Epidermal melanocyte (primary cell): ENCODE results near the gene NLRC5.
A peak's percentile ranks its signal among the peaks of the same experiment; 100 is the strongest.
"Not testable (repeated sequence)": the region's sequence is repeated elsewhere in the genome, so short reads cannot be mapped to it uniquely, and the experiment has no call there.

Source experiments
- DNase-seq: peaks from one replicate; pipeline ENCODE4 v3.0.0; 2011; ENCODE audit warnings: low spot score; ENCODE audit not compliant: insufficient read length

Gene NLRC5

DNA sequence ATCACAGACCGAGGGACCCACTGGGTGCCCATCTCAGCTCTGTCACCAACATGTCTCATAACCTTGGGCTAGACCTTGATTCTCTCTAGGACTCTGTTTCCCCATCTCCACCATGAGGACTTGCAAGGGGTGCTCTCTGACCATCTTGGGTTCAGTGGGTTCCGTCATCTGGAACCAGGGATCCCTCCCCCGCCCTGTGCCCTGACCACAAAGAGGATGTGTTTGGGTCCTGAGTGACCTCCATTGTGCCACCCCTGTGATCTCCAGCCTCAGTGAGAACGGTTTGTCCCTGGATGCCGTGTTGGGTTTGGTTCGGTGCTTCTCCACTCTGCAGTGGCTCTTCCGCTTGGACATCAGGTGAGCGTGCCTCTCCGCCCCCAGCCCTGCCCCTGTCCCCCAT, 53.9 kb downstream of the NLRC5 start:
- no peak for DNase-seq

DNA sequence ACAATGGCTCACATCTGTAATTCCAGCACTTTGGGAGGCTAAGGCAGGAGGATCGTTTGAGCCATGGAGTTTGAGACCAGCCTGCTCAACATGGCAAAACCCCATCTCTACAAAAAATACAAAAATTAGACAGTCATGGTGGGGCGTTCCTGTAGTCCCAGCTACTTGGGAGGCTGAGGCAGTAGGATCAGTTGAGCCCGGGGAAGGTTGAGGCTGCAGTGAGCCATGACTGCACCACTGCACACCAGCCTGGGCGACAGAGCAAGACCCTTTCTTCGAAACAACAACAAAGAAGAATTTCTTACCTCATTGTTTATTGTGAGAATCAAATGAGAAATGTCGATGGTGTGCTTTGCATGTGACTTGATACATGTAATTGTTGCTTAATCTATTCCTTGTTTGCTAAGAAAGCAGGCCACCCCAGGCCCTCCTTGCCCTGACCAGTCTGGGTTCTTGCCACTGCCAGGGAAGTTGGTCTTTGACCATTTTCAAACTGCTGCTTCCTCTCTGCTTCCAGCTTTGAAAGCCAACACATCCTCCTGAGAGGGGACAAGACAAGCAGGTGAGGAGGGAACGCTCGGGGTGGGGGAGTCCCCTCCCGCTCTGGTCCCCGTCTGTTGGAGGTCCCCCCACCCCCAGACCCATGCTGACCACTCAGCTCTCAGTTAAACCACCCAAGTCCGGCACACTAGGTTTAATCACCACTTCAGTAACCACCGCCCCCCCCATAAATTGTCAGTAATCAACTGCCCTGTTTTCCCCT, 55.8 kb downstream of the NLRC5 start:
- no peak for DNase-seq

DNA sequence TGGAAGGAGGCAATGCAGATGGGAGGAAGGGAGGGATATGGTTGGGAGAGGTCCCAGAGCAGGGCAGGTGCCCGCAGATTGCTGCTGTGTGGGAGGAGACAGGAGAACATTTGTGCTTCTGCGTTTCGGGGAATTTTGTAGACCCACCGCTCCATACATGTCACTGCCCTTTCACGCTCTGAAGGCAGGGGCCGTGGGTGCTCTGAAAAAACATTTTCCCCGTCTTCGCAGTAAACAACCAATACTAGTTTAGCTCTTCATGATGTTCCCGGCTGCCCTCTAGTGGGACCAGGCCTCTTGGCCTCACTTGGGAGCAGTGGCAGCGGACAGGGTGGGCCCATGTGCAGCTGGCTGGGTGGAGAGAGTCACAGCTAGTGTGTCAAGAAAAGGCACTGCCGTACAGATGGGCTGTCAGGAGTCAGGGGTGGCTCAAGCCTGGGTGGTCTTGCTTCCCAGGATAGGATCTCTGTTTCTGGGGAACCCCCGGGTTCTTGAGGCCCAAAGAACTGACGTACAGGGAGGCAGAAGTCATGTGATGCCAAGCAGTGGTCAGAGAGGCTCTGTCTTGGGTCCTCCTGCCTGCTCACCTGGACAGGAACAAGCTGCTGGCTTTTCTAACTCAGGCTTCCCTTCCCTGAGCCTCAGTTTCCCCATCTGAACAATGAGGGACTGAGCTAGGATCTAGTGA, 56.5 kb downstream of the NLRC5 start:
- peak; percentile 57 for DNase-seq

GRCh38 chr16:57048095-57048494, 58.7 kb downstream of the NLRC5 start:
- DNase-seq, result no peak

DNA sequence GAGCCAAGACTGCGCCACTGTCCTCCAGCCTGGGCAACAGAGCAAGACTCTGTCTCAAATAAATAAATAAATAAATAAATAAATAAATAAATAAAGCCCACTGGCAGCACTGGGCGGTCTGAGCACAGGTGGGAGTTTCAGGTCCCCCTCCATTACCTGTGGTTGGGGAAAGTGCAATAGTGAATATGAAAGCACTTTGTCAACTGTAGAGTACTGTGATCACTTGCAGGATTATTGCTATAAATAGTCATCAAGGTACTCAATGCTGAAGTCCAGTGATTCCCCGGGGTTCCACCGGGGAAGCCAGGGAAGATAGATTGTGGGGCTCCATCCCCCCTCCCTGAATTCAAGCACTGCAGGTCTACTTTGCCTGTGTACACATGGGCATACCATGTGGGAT, 60.3 kb downstream of the NLRC5 start:
- DNase-seq, result no peak

DNA sequence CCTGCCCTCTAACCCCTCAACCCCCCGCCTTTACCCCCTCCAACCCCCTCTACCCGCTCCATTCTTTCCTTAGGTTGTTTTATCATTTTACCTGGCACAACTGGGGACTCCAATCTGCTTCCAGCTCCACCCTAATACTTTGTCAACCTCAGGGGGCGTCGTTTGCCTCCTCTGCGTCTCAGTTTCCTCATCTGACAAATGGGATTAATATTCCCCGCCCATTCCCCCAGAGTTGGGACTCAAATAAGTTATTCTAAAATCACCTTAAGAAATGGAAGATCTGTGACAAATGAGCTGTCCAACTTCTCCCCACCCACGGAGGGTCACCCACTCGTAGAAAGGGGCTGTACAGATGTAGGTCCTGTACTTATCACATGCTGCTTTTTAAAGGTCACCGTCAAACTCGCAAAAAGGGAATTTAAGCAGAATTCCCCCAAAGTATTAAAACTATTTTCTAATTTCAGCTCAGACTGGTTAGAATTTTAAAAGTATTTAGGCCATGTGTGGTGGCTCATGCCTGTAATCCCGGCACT, 62.4 kb downstream of the NLRC5 start:
- DNase-seq, result no peak

DNA sequence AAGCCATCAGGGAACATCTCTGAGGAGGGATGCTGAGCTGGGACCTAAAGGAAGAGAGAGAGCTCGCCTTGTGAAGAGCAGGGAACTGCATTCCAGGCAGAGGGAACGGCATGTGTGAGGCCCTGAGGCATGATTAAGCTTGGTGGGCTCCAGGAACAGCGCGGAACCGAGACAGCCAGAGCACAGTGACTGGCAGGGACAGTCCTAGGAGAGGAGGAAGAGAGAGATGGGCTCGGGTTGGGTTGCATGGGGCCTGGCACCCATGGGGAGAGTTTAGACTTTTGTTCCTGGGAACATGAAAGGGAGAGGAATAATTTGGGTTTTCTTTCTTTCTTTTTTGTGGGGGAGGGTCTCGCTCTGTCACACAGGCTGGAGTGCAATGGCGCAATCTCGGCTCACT, 63.8 kb downstream of the NLRC5 start:
- DNase-seq, result no peak

DNA sequence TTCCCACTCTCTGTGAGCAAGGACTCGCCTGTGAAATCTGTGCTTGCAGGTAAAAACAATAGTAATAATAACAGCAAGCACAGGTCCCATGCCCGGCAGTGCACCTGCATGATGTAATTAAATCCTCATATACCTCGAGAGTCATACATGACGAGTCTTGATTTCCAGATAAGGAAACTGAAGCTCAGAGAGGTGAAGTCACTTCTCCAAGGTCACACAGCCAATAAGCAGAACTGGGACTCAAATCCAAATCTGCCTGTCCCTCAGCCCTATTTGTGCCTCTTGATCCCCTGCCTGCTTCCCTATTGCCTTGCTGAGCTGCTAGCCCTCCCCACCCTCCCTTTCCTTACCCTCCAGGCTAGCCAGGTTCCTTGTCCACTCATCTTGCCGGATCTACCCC, 65.0 kb downstream of the NLRC5 start:
- DNase-seq, result no peak

DNA sequence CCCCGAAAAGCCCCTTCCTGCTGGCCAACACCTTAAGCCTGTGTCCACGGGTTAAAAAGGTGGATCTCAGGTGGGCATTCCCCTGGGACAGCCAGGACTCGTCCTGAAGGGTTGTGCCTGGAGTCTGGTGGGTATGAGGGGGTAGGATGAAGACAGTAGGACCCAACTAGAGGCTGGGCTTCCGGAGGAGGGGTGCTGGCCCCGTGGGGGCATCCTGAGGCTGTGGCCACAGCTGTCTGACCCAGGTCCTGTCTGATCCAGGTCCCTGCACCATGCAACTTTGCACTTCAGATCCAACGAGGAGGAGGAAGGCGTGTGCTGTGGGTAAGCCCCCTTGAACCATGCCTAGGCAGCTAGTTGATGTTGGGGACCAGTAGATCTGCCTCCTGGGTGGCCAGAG, 65.4 kb downstream of the NLRC5 start:
- DNase-seq, result no peak

GRCh38 chr16:57055671-57056070, 66.3 kb downstream of the NLRC5 start:
- no peak for DNase-seq

DNA sequence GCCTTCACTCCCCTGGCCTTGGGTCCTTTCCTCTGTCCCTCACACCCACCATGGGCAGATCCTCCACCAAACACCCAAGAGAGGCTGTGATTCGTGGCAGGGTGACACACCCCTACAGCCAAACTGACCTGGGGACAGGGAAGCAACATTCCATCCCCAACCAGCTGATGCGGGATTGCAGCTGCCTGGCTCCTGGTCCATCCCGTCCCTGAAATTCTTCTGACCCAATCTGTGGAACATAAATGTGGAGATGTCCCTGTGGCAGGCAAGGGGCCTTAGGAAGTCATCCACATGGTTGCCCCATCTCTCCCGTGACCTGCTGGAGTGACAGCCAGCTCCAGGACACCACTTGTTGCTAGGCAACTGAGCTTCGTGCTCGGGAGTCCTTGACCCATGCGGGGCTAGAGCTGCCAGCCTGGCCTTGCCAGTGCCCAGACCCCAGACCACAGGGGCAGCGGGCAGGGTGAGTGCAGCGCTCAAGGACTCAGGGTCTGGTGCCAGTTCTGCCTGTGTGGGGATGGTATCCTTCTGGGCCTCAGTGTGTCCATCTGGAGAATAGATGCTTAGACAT, 69.0 kb downstream of the NLRC5 start:
- no peak for DNase-seq

GRCh38 chr16:57060323-57061083, 71.1 kb downstream of the NLRC5 start:
- DNase-seq, result no peak

GRCh38 chr16:57061084-57061905, 71.9 kb downstream of the NLRC5 start:
- DNase-seq, result no peak

DNA sequence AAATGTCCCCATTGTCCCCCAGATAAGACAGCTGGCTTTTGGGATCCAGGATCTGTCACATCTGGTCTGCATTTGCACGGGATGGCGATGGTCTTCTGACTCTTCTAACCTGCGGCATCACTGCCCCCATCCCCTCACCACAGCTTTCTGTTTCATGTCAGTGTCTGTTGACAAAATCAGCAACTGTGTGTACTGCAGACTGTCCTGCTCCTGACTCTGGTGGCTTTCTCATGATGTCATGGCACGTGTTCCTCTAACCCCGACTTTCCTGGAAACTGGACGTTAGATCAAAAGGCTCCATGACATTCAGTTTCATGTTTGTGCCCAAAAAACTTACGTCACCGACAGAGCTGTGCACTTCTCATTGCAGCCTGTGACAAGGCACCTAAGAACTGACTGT, 73.0 kb downstream of the NLRC5 start:
- DNase-seq, result no peak

- DNase-seq, result not testable (repeated sequence)
Observed at GRCh38 chr16:57063189-57063588, 73.8 kb downstream of the NLRC5 start.

- DNase-seq, result no peak
Observed at GRCh38 chr16:57064995-57065394, 75.6 kb downstream of the NLRC5 start.

DNA sequence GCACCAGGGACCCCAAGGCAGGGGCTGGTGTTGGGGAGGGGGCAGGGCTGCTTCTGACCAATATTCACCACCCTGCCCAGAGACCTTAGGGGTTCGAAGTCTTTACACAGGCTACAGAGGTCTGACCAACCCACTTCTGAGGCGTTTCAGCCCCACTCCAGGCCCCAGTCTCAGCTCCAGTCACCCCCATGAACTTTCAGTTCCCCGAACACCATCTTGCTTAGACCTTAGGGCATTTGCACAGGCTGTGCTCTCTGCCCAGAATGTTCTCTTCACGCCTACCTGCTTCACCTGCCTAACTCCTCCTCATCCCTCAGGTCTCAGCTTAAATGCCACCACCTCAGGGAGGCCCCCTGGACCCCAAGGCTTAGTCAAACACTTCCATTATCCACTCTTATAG, 77.3 kb downstream of the NLRC5 start:
- DNase-seq, result no peak

- no peak for DNase-seq
Observed at GRCh38 chr16:57067347-57067746, 78.0 kb downstream of the NLRC5 start.

- no peak for DNase-seq
Observed at GRCh38 chr16:57069053-57069452, 79.7 kb downstream of the NLRC5 start.

GRCh38 chr16:57069635-57070370, 80.4 kb downstream of the NLRC5 start:
- no peak for DNase-seq
